GM15510 (cell line): Measurements from ENCODE around the gene MED8.

Experiments used
- POLR2A ChIP-seq: IDR thresholded peaks from 3 replicates; pipeline ENCODE4 v1.6.1; 2011; ENCODE audit warnings: borderline replicate concordance; ENCODE audit not compliant: insufficient read length; ENCODE audit errors: extremely low read depth

MED8 gene

DNA sequence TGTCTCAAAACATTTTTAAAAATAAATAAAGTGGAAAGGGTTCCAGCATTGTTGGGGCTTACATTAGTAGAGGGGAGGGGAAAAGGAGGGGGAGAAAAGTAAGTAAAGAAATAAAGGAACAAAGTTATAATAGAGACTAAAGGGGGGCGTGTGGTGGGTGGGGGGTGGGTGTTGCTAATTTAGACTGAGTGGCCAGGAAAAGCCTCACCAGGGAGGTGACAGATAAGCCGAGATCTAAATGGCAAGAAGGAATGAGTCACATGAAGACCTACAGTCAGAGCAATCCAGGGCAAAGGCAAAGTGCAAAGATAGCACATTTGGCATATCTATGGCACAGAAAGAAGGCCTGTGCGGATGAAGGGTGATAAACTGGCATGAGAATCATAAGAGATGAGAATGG is 44.5 kb downstream of the MED8 start:
- no peak for TF ChIP-seq POLR2A

DNA sequence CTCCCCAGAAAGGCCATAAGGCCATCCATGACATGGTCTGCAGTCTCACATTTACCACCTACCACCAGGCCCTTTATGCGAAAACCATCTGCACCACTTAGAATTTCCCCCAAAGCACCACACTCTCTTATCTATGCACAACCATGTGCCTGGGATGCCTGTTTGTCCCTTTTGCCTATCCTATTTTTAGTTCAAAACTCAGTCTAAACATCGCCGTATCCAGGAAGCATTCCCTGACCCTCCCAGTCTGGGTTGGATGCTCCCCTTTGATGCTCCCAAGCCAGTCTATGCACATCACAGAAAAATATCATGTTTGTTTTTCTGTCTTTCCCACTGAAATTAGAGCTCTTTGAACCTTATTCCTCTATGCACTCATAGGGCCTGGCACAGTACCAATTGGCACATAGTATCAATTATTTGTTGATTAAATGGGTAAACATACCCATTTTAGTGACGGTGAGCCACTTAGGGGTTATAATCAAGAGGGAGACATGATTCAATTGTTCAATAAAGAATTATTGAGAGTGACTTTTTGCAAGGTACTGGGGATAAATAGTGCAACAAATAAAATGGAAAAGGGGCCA is 45.2 kb downstream of the MED8 start:
- no peak for TF ChIP-seq POLR2A

DNA sequence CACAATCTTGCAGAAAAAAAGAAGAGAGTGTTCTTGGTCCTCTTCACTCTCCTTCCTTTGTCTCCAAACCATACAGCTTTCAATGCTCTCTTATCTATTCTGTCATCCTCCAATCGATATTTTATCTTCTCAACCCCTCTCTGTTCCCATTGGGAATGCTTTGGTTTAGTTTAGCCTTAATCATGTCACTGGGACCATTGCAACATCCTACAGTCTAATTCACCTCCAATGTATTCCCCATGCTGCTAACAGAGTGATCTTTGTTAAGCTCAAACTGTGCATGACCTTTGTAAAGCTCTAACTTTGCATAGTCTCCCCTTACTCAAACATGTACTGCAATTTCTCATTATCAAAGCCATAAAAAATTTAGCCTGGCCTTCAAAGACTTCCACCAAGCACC is 49.0 kb downstream of the MED8 start:
- no peak for TF ChIP-seq POLR2A

DNA sequence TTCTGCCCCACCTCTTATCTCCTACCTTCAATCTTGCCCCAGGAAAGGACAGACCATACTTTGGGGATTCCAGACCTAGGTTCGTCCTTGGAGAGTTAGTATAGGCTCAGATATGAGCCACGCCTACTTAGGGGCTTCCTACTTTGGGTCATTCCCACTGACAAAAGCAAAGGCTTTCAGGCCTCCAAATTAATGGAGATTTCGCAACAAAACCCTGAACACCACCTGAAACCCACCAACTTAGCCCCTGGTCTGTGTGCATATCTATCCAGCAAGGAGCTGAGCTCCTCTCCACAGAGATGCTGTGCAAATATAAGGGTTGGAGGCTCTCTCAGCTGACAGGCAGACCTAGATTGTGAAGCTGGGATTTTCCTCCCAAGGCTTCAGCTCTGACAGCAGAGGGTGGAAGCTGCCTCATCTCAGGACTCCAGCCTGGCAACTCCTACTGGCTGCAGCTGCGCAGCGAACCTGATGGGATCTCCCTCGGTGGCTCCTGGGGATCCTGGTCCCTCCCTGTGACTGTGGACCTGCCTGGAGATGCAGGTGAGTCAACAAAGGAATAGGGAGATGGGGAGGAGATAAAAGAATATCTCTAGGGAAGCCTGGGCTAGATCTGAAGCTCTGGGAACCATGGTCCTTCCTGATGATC is 49.9 kb downstream of the MED8 start:
- TF ChIP-seq POLR2A, result no peak

DNA sequence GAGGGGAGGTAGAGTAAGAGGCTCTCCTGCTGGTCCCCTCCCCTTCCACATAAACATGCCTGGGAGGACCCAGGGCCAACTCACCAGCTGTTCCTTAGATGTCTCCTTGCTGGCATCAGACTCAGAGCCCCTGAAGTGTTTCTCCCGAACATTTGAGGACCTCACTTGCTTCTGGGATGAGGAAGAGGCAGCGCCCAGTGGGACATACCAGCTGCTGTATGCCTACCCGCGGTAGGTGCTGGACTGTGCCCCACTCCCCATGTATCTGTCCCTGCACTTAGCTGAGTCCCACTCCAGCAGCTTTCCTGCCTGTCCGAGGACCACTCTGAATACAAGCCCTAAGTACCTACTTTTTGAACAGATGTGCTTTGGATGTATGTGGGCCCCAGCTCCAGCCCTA is 51.6 kb downstream of the MED8 start:
- TF ChIP-seq POLR2A, result no peak

DNA sequence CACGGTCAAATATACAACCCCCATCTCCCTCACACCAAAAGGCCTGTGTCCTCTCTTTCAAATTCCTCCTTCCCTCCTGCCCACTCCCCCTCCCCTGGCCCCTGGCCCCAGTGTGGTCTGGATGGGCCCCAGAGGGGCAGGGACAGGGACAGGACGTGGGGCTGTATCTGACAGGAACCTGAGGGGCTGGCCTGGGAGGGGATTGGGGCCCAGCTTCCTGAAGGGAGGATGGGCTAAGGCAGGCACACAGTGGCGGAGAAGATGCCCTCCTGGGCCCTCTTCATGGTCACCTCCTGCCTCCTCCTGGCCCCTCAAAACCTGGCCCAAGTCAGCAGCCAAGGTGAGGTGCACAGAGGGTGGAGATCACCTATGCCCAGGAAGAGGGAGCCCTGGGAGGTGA is 52.0 kb downstream of the MED8 start, which contains the start of gene MPL:
Gene MPL (plus strand): TSS at position 231 of the 400 bp plus-strand sequence. CDS start 31 bp downstream, at position 262.
- no peak for TF ChIP-seq POLR2A

DNA sequence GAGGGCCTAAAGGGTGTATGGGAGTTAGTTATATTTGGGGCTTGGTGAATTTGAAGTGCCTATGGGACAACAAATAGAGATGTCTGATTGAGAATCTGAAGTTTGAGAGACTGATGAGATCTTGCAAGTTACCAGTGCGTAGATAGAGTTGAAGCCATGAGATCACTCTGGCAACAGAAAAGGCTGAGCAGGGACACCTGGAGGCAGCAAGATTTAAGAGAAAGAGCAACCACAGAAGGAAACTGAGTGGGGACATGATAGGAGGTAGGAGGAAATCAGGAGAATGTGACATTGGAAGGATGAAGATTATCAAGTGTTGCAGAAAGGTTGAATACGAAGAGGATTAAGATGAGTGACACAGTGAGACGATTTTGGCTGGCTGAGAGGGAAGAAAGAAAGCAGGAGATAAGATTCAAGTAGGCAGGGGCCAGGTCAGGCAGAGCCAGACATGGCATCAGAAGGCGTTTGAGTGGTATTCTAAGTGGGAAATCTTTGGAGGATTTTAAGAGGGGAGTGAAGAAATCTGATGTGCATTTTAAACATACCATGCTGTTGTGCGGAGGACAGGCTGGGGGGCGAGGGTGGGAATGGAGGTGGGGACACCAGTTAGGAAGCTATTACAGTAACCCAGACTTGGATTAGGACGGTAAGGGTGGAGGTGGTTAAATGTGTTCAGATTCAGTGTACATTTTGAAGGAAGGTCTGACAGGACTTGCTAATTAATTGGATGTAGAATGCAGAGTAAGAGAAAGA is 55.0 kb downstream of the MED8 start:
- TF ChIP-seq POLR2A, result no peak
